Keratinocyte (primary cell): Measurements from ENCODE around the gene PTPMT1. TPM values are rescaled to one million over a fixed set of nuclear protein-coding genes. Genes with fewer than 3 reads are reported as not detected.

ENCODE experiments used
- DNase-seq: peaks from one replicate; pipeline ENCODE4 v3.0.0-alpha.2; 2011; ENCODE audit warnings: low read depth, missing footprints, low spot score
- FAIRE-seq: peaks from 2 replicates; lab custom pipeline; 2011; peaks lifted over from hg19 to GRCh38; lab: Jason Lieb, UNC
- H2AFZ ChIP-seq: 2 replicates; pipeline ENCODE4 v1.6.0; 2012; ENCODE audit warnings: low read length, control low read depth, inconsistent platforms; ENCODE audit not compliant: control insufficient read depth
- H3K27ac ChIP-seq: 2 replicates; pipeline ENCODE4 v1.5.1; 2011; ENCODE audit warnings: low read length; ENCODE audit not compliant: control insufficient read depth, insufficient read depth
- H3K27me3 ChIP-seq: 3 replicates; pipeline ENCODE4 v1.6.0; 2011; ENCODE audit warnings: low read length; ENCODE audit not compliant: control insufficient read depth, insufficient read depth; ENCODE audit errors: extremely low read depth
- H3K36me3 ChIP-seq, 2 experiments: 2 replicates in 1 of 2; 3 replicates in 1 of 2; pipeline ENCODE4 v1.5.1; 2011; ENCODE audit warnings: low read length in 2 of 2, mild to moderate bottlenecking in 1 of 2; ENCODE audit not compliant: control insufficient read depth in 2 of 2, insufficient read depth in 2 of 2; ENCODE audit errors: extremely low read depth in 1 of 2
- H3K4me1 ChIP-seq: 3 replicates; pipeline ENCODE4 v1.5.1; 2011; ENCODE audit warnings: low read length; ENCODE audit not compliant: control insufficient read depth, insufficient read depth; ENCODE audit errors: extremely low read depth
- H3K4me2 ChIP-seq: 3 replicates; pipeline ENCODE4 v1.6.0; 2011; ENCODE audit warnings: low read depth, low read length; ENCODE audit not compliant: control insufficient read depth, insufficient read depth; ENCODE audit errors: extremely low read depth
- H3K4me3 ChIP-seq, 3 experiments: fragments of 200-600 bp in 1 of 3; sonication (generic) in 1 of 3; 2 replicates in 2 of 3; 3 replicates in 1 of 3; pipeline ENCODE4 v1.5.1; 2011 to 2016; ENCODE audit warnings: low read length in 3 of 3, mild to moderate bottlenecking in 3 of 3, control low read depth in 2 of 3, inconsistent platforms in 1 of 3, low read depth in 1 of 3, mixed read lengths in 1 of 3, mixed run types in 1 of 3, moderate library complexity in 1 of 3; ENCODE audit not compliant: control insufficient read depth in 2 of 3, insufficient read depth in 2 of 3; ENCODE audit errors: extremely low read depth in 1 of 3
- H3K79me2 ChIP-seq: 2 replicates; pipeline ENCODE4 v1.6.0; 2012; ENCODE audit warnings: low read length; ENCODE audit not compliant: control insufficient read depth, insufficient read depth
- H3K9ac ChIP-seq: 3 replicates; pipeline ENCODE4 v1.6.0; 2011; ENCODE audit warnings: low read length; ENCODE audit not compliant: control insufficient read depth, insufficient read depth; ENCODE audit errors: extremely low read depth
- H3K9me1 ChIP-seq: 3 replicates; pipeline ENCODE4 v1.6.0; 2011; ENCODE audit warnings: low read length; ENCODE audit not compliant: control insufficient read depth, insufficient read depth; ENCODE audit errors: extremely low read depth
- H3K9me3 ChIP-seq: 2 replicates; pipeline ENCODE4 v1.5.1; 2012; ENCODE audit warnings: low read depth, low read length; ENCODE audit not compliant: control insufficient read depth
- H4K20me1 ChIP-seq: 3 replicates; pipeline ENCODE4 v1.6.0; 2011; ENCODE audit warnings: low read length; ENCODE audit not compliant: control insufficient read depth, insufficient read depth; ENCODE audit errors: extremely low read depth
- EZH2 ChIP-seq: IDR thresholded peaks from one replicate; pipeline ENCODE4 v1.6.1; 2012; ENCODE audit warnings: inconsistent platforms, mild to moderate bottlenecking, low read length, moderate library complexity
- dilution Hi-C: fragments of 300-500 bp; cut with MboI; formaldehyde crosslinking; loops from one replicate; pipeline ENCODE4 v1.7.0; 2020; ENCODE audit warnings: low sequenced_read_pairs; ENCODE audit not compliant: extremely low pct_ligation_motif_present
- polyA plus RNA-seq, 5 experiments: library from polyadenylated mRNA; depleted of rRNA in 3 of 5; stranded (reverse) in 3 of 5; stranded (forward) in 1 of 5; unstranded in 1 of 5; fragments of >200 nt; gene quantifications; 1 replicate in 1 of 5; 2 replicates in 3 of 5; 3 replicates in 1 of 5; pipeline versions ENCODE4 v1.2.1 to v1.2.3, GENCODE V29; 2011 to 2012; ENCODE audit warnings: missing spikeins in 2 of 5, low read depth in 1 of 5, low replicate concordance in 1 of 5
- TF ChIP-seq, protein P1 (sequence below), 3 experiments: IDR thresholded peaks in 1 of 3; conservative IDR thresholded peaks in 1 of 3; optimal IDR thresholded peaks in 1 of 3; 2 replicates in 2 of 3; 3 replicates in 1 of 3; pipeline versions ENCODE3 to v1.5.1; 2011; ENCODE audit warnings: low read length in 3 of 3, mild to moderate bottlenecking in 3 of 3, moderate library complexity in 2 of 3, control low read depth in 1 of 3, inconsistent platforms in 1 of 3; ENCODE audit not compliant: insufficient read depth in 2 of 3; ENCODE audit errors: extremely low read depth in 1 of 3

Gene PTPMT1
- polyA plus RNA-seq, 1 donor (not counting 4 experiments of a cell fraction or from before 2014, with no cell fraction given): 64.9 TPM

DNA sequence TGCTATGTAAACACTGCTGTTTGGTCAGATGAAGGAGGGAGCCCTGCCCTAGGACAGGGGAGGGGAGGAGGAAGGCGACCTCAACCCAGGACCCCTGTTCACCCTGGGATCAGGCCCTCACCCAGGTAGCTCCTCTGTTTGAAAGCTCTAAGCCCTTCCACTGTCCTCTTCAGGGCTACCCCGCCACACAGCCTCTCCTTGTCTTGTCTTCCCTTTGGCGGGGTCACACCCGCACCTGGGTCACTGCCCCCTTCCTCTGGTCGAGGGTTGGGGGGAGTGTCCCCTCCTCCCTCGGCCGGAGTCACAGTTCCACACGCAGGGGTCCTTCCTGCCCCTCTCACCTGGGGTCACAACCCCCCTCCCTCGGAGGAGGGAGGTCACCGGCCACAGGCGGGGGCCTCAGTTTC lies 463 bp upstream of the PTPMT1 start:
- peak overlapping the region; percentile 94 for H3K9ac ChIP-seq
- H3K4me3 ChIP-seq: peak overlapping the region; percentile 91 to 95 (median 93)
- DNase-seq: no peak
- H3K27ac ChIP-seq: peak overlapping the region; percentile 87
- peaks cover 46% of the 10 kb centered on the region for H3K79me2 ChIP-seq
- H2AFZ ChIP-seq: peak overlapping the region; percentile 84
- peaks cover under 1 to 2% of the 10 kb centered on the region in 2 experiments for H3K36me3 ChIP-seq
- FAIRE-seq: no peak
- H3K9me3 ChIP-seq: no peaks in the 10 kb centered on the region
- peaks cover 13% of the 10 kb centered on the region for H3K4me1 ChIP-seq
- no peak for TF ChIP-seq EZH2
- TF ChIP-seq, protein P1, sequence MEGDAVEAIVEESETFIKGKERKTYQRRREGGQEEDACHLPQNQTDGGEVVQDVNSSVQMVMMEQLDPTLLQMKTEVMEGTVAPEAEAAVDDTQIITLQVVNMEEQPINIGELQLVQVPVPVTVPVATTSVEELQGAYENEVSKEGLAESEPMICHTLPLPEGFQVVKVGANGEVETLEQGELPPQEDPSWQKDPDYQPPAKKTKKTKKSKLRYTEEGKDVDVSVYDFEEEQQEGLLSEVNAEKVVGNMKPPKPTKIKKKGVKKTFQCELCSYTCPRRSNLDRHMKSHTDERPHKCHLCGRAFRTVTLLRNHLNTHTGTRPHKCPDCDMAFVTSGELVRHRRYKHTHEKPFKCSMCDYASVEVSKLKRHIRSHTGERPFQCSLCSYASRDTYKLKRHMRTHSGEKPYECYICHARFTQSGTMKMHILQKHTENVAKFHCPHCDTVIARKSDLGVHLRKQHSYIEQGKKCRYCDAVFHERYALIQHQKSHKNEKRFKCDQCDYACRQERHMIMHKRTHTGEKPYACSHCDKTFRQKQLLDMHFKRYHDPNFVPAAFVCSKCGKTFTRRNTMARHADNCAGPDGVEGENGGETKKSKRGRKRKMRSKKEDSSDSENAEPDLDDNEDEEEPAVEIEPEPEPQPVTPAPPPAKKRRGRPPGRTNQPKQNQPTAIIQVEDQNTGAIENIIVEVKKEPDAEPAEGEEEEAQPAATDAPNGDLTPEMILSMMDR (optimal IDR thresholded peaks at IDR 0.05 in 1 of 3, IDR thresholded peaks at IDR 0.05 in 1 of 3, conservative IDR thresholded peaks at IDR 0.05 in 1 of 3; ENCODE audit: extremely low read depth in 1 of 3, insufficient read depth in 2 of 3, low read length in 3 of 3): no peak
- dilution Hi-C loops: no loop called here
- H3K27me3 ChIP-seq: no peaks in the 10 kb centered on the region
- H4K20me1 ChIP-seq: no peaks in the 10 kb centered on the region
- H3K9me1 ChIP-seq: no peaks in the 10 kb centered on the region
- peak overlapping the region; percentile 89 for H3K4me2 ChIP-seq

DNA sequence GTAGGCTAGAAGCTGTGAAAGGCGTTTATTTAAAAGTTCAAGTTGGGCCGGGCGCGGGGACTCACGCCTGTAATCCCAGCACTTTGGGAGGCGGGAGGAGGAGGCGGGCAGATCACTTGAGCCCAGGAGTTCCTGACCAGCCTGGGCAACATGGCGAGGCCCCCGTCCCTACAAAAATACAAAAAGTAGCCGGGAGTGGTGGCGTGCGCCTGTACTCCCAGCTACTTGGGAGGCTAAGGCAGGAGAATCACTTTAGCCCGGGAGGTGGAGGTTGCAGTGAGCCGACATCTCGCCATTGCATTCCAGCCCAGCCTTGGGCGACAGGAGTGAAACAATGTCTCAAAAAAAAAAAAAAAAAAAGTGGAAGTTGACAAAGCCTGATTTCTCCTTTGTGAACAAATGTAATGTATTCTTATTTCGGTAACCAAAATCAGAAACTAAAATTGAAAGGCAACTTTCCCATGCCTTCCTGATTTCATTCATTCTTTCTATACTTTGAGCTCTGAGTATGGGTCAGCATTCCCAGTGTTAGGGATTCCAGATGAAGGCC lies 825 bp downstream of the PTPMT1 start:
- DNase-seq (no peak), FAIRE-seq (no peak)
- Histone ChIP-seq H3K9me3 (no peaks in the 10 kb centered on the region), H3K27me3 (no peaks in the 10 kb centered on the region), H3K36me3 (peaks cover 2 to 7% of the 10 kb centered on the region in 2 experiments), H3K79me2 (peaks cover 58% of the 10 kb centered on the region), H3K4me3 (peak overlapping the region; percentile 91 to 95 (median 93)), H3K9ac (peak overlapping the region; percentile 94), H3K4me1 (peaks cover 15% of the 10 kb centered on the region), H4K20me1 (peaks cover 4% of the 10 kb centered on the region), H2AFZ (peak overlapping the region; percentile 88), H3K27ac (peak overlapping the region; percentile 87), H3K4me2 (peak overlapping the region; percentile 89), H3K9me1 (no peaks in the 10 kb centered on the region)
- dilution Hi-C loops: no loop called here
- TF ChIP-seq, protein P1 (optimal IDR thresholded peaks at IDR 0.05 in 1 of 3, IDR thresholded peaks at IDR 0.05 in 1 of 3, conservative IDR thresholded peaks at IDR 0.05 in 1 of 3; ENCODE audit: extremely low read depth in 1 of 3, insufficient read depth in 2 of 3, low read length in 3 of 3): no peak
- no peak for TF ChIP-seq EZH2
